GM18502 (cell line): ENCODE measurements around the gene NIP7.

Experiments
- ATAC-seq: cut with Tn5 transposase; IDR thresholded peaks from one replicate; pipeline ENCODE4 v1.9.1; 2021; ENCODE audit warnings: mild to moderate bottlenecking; ENCODE audit not compliant: unreplicated experiment, poor library complexity

Gene NIP7

DNA sequence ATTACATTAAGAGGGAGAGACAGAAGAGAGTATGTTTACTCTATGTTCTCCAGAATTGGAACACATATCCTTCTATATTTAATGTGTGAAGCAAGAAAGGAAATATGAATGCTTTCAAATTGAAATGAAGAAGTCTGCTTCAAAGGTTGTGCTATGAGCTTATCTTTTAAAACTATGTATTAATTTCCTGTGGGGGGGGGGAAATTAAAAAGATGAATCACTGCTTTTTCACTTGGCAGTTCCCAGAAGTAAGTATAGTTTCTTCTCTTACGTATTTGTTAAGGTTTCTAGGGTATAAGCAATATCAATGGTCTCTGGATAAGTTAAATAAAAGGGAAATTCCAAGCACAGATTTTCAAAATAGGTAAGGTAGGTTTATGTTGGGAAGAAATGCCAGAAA, 39.2 kb downstream of the NIP7 start:
- no peak for ATAC-seq

DNA sequence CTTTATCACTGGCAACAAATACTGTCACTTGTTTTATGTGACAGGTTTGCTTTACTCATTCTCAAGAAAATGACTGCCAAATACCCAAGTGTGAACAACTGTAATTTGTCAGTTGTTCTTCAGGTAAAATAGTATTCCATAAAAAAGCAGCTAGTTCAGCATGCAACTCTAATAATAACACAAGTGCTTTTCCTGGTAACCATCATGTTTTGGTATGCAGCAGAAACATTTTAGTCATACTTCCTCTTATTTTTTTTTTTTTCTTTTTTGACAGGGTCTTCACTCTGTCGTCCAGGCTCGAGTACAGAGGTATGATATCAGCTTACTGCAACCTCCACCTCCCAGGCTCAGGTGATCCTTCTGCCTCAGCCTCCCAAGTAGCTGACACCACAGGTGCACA, 41.7 kb downstream of the NIP7 start:
- ATAC-seq: no peak

DNA sequence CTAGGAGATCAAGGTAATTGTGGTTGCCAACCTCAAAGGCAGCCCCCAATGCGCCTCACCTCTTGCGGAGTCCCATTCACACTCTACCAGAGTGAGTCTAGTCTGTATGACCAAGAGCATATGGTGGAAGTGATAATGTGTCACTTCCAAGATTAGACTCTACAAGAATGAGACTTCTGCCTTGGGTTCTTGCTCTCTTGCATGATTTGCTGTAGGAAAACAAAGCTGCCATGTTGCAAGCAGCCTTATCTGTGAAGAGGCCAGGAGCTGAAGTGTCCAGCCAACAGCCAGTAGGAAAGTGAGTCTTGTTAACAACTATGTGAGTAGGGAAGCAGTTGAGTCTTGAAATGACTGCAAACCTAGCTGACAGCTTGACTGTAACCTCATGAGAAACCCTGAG, 42.8 kb downstream of the NIP7 start:
- no peak for ATAC-seq

DNA sequence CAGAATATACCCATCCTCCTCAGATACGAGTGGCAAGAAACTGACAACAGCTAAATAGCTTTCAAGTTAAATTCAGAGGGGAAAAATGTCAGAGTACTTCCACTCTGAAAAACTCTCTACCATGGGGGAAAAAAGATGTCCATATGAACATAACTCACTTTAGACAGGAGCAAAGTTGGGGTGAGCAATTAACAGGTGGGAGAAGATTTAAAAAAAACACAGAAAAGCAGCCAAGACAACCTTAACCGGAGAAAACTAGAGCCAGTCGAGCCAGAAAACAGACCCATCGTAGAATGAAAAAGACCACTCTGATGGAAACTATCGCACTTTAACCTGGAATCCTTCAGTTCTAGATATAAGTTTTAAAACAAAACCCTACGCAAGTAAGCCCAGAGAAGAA, 45.4 kb downstream of the NIP7 start:
- ATAC-seq: no peak

DNA sequence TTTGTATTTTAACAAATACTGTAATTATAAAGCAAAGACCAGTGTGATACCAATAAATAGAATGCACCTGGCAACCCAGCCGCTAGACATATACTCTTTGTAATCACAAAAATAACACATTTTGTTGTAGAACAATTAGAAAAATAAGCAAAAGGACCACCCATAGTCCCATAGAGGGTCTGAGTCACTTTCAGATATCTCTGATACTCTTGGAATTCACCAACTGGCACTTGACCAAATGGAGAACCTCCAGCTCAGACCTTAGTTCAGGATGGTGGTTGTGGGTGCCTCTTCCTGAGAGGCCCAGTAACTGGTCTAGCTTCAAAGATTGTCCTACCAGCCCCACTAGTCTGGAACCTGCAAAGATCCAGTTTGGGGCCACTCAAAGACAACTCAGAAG, 47.0 kb downstream of the NIP7 start:
- ATAC-seq: no peak
